OCI-LY1 (cell line): ENCODE measurements around the gene FKBP9.
"Not testable (repeated sequence)": the region's sequence is repeated elsewhere in the genome, so short reads cannot be mapped to it uniquely, and the experiment has no call there.

Experiments used
- H2AFZ ChIP-seq: fragments of 200-600 bp; sonication (generic), shearing (Covaris generic); 2 replicates; pipeline ENCODE4 v1.6.0; 2014; ENCODE audit warnings: antibody characterized with exemption, mild to moderate bottlenecking, low read length
- H3F3A ChIP-seq: fragments of 200-600 bp; sonication (generic), shearing (Covaris generic); 2 replicates; pipeline ENCODE4 v1.6.0; 2014; ENCODE audit warnings: mild to moderate bottlenecking, antibody characterized with exemption, low read length, moderate library complexity; ENCODE audit not compliant: insufficient read depth
- H3K27ac ChIP-seq: fragments of 200-600 bp; sonication (generic); 2 replicates; pipeline ENCODE4 v1.5.1; 2014; ENCODE audit warnings: low read length, mixed run types, mild to moderate bottlenecking, low read depth; ENCODE audit not compliant: poor library complexity, severe bottlenecking
- H3K27me3 ChIP-seq: fragments of 200-600 bp; sonication (generic); 2 replicates; pipeline ENCODE4 v1.6.0; 2014; ENCODE audit warnings: antibody characterized with exemption, mild to moderate bottlenecking, low read length, moderate library complexity; ENCODE audit not compliant: insufficient read depth
- H3K36me3 ChIP-seq: fragments of 200-600 bp; sonication (generic); 2 replicates; pipeline ENCODE4 v1.6.1; 2014; ENCODE audit warnings: mild to moderate bottlenecking, antibody characterized with exemption, low read length, moderate library complexity, mixed read lengths; ENCODE audit not compliant: insufficient read depth
- H3K4me1 ChIP-seq: fragments of 200-600 bp; sonication (generic); 2 replicates; pipeline ENCODE4 v1.5.1; 2014; ENCODE audit warnings: mild to moderate bottlenecking, low read length, moderate library complexity; ENCODE audit not compliant: insufficient read depth, severe bottlenecking
- H3K4me2 ChIP-seq: fragments of 200-600 bp; sonication (generic), shearing (Covaris generic); 2 replicates; pipeline ENCODE4 v1.6.1; 2014; ENCODE audit warnings: low read length
- H3K4me3 ChIP-seq: fragments of 200-600 bp; sonication (generic); 2 replicates; pipeline ENCODE4 v1.5.1; 2014; ENCODE audit warnings: low read length, low read depth, mild to moderate bottlenecking, mixed read lengths; ENCODE audit not compliant: poor library complexity, severe bottlenecking
- H3K79me2 ChIP-seq: fragments of 200-600 bp; shearing (Covaris generic); 2 replicates; pipeline ENCODE4 v1.6.1; 2016; ENCODE audit warnings: mixed run types, low read length, mixed read lengths; ENCODE audit not compliant: insufficient read depth
- H3K9ac ChIP-seq: fragments of 200-600 bp; sonication (generic), shearing (Covaris generic); 2 replicates; pipeline ENCODE4 v1.6.1; 2014; ENCODE audit warnings: mild to moderate bottlenecking, low read length, mixed read lengths
- H3K9me2 ChIP-seq: fragments of 200-600 bp; sonication (generic), shearing (Covaris generic); 2 replicates; pipeline ENCODE4 v1.6.1; 2014; ENCODE audit warnings: low read depth, mild to moderate bottlenecking, low read length, mixed read lengths
- H3K9me3 ChIP-seq: fragments of 200-600 bp; shearing (Covaris generic); 2 replicates; pipeline ENCODE4 v1.6.1; 2014; ENCODE audit warnings: low read length, mixed read lengths
- H4K20me1 ChIP-seq: fragments of 200-600 bp; sonication (generic), shearing (Covaris generic); 2 replicates; pipeline ENCODE4 v1.6.0; 2016; ENCODE audit warnings: mild to moderate bottlenecking, low read length; ENCODE audit not compliant: insufficient read depth
- CTCF ChIP-seq: fragments of 200-600 bp; sonication (generic), shearing (Covaris generic); IDR thresholded peaks from 2 replicates; pipeline ENCODE4 v1.5.1; 2017; ENCODE audit warnings: mild to moderate bottlenecking, antibody characterized with exemption, low read length, moderate library complexity, mixed read lengths
- EZH2 ChIP-seq: fragments of 200-600 bp; sonication (generic), shearing (Covaris generic); IDR thresholded peaks from 2 replicates; pipeline ENCODE4 v1.8.0; 2017; ENCODE audit warnings: borderline replicate concordance, mixed run types, mild to moderate bottlenecking, antibody characterized with exemption, low read length, moderate library complexity, mixed read lengths

FKBP9 gene

GRCh38 chr7:33003111-33003510, 45.9 kb downstream of the FKBP9 start:
- H3K4me2 ChIP-seq, H3K27me3 ChIP-seq, H4K20me1 ChIP-seq, H3K9me2 ChIP-seq, H3K27ac ChIP-seq, H3K4me1 ChIP-seq, H3K36me3 ChIP-seq, H3K79me2 ChIP-seq, H3K9me3 ChIP-seq, H3K4me3 ChIP-seq, H2AFZ ChIP-seq, H3F3A ChIP-seq, H3K9ac ChIP-seq: not testable (repeated sequence)

DNA sequence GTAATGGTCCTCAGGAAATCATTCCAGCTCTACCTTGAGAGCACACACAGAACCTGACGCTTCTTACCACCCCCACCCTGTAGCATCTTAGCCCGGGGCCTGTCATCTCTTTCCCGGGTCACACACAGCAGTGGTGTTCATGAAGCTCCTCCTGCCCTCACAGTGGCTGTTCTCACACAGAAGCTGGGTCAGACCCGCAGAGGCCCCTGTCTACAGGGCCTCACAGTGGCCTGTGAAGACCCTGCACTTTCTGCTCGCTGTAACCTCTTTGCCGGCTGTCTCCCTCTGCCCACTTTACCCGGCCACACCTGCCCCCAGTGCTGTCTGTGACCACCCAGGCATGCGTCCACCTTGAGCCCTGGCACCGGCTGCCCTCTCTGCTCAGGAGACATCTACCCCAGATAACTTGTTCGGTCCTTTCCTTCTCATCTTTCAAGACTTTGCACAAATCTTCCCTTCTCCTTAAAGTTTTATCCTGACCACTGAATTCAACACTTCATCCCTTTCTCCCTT, 46.9 kb downstream of the FKBP9 start:
- not testable (repeated sequence) for H3K9me2 ChIP-seq, H3K79me2 ChIP-seq, H2AFZ ChIP-seq, H3K4me2 ChIP-seq, H3K4me3 ChIP-seq, H3K27ac ChIP-seq, H3K9ac ChIP-seq, H3K9me3 ChIP-seq, H3F3A ChIP-seq, H3K27me3 ChIP-seq, H4K20me1 ChIP-seq, H3K36me3 ChIP-seq, H3K4me1 ChIP-seq

DNA sequence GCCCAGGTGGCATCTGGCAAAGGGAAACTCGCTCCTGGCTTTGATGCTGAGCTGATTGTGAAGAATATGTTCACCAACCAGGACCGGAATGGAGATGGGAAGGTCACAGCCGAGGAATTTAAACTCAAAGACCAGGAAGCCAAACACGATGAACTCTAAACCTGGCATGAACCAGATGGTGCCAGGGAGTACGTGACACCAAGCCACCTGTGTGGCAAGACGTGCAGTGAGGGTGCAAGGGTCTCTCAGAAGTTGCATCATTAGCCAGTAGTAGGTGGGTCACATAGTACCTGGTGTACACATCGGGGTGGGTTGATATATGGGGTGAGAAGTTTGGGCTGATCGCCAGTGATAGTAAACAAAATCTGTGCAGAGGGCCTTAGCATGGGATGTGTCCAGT, 48.0 kb downstream of the FKBP9 start:
- H2AFZ ChIP-seq, H3K79me2 ChIP-seq, H3K4me2 ChIP-seq, H3K9ac ChIP-seq, H3K27ac ChIP-seq, H4K20me1 ChIP-seq, H3K4me1 ChIP-seq, H3K4me3 ChIP-seq, H3F3A ChIP-seq, H3K9me2 ChIP-seq, H3K9me3 ChIP-seq, H3K36me3 ChIP-seq, H3K27me3 ChIP-seq: not testable (repeated sequence)

GRCh38 chr7:33005690-33006089, 48.5 kb downstream of the FKBP9 start:
- H3K9me3 ChIP-seq, H4K20me1 ChIP-seq, H3K27ac ChIP-seq, H3K4me2 ChIP-seq, H3K79me2 ChIP-seq, H3K9me2 ChIP-seq, H3K9ac ChIP-seq, H2AFZ ChIP-seq, H3K27me3 ChIP-seq, H3K4me1 ChIP-seq, H3K4me3 ChIP-seq, H3K36me3 ChIP-seq, H3F3A ChIP-seq: not testable (repeated sequence)

GRCh38 chr7:33009734-33010133, 52.5 kb downstream of the FKBP9 start:
- Histone ChIP-seq H3K4me3 (no peak overlapping the region), H3K27me3 (no peaks in the 10 kb centered on the region), H3K9me3 (no peaks in the 10 kb centered on the region), H3K27ac (no peak overlapping the region), H2AFZ (no peak overlapping the region), H3K4me1 (no peaks in the 10 kb centered on the region), H3K9me2 (no peaks in the 10 kb centered on the region), H3K9ac (no peak overlapping the region), H3K36me3 (peaks cover 34% of the 10 kb centered on the region), H4K20me1 (no peaks in the 10 kb centered on the region), H3F3A (no peaks in the 10 kb centered on the region), H3K79me2 (no peaks in the 10 kb centered on the region), H3K4me2 (no peak overlapping the region)
- TF ChIP-seq EZH2, result no peak
- no peak for TF ChIP-seq CTCF
